Lower lobe of right lung (tissue), 2 donors: ENCODE data around the gene CCDC24. TPM values are rescaled to one million over a fixed set of nuclear protein-coding genes. Genes with fewer than 3 reads are reported as not detected.
A peak's percentile ranks its signal among the peaks of the same experiment; 100 is the strongest.

Source experiments
- ATAC-seq, 2 donors: fragments of 200-7000 bp; cut with Tn5 transposase; one replicate each; pipeline ENCODE4 v1.9.1; 2020 to 2022; ENCODE audit warnings: mild to moderate bottlenecking in 2 of 2, moderate library complexity in 2 of 2
- DNase-seq: peaks from one replicate; pipeline ENCODE4 v3.0.0-alpha.2; 2020
- H3K27ac ChIP-seq: fragments of 200-600 bp; one replicate; pipeline ENCODE4 v1.8.0; 2022
- H3K27me3 ChIP-seq: fragments of 200-600 bp; one replicate; pipeline ENCODE4 v1.8.0; 2022; ENCODE audit warnings: low read depth
- H3K36me3 ChIP-seq: fragments of 200-600 bp; one replicate; pipeline ENCODE4 v1.8.0; 2022; ENCODE audit warnings: mild to moderate bottlenecking
- H3K4me1 ChIP-seq: fragments of 200-600 bp; one replicate; pipeline ENCODE4 v1.8.0; 2022
- H3K4me3 ChIP-seq: fragments of 200-600 bp; one replicate; pipeline ENCODE4 v1.8.0; 2022; ENCODE audit warnings: mild to moderate bottlenecking
- H3K9me3 ChIP-seq: fragments of 200-600 bp; one replicate; pipeline ENCODE4 v1.8.0; 2022
- CTCF ChIP-seq: fragments of 200-600 bp; IDR thresholded peaks from one replicate; pipeline ENCODE4 v1.8.0; 2022; ENCODE audit warnings: antibody characterized with exemption, mild to moderate bottlenecking
- intact Hi-C: fragments of 100-400 bp; cut with DNase I; formaldehyde crosslinking; loops from one replicate; pipeline ENCODE4 v1.11.0; 2022
- total RNA-seq: library from RNA; stranded (reverse); fragmentation: NEBNext Ultra II Directional; extraction: Animal tissue kit (Norgen Biotek cat#: 25700); gene quantifications from one replicate; pipeline ENCODE4 v1.2.1, GENCODE V29; 2021
- donor health status: DM: no; HTN: yes; CAD: no; lungs with severe emphysema.

The CCDC24 gene
- total RNA-seq, 1 donor from 2014 or later, result 10.7 TPM

- peak; percentile 61 to 63 for ATAC-seq
- Histone ChIP-seq H3K27ac (peak within 1 kb of the TSS; percentile 81), H3K4me3 (peak within 1 kb of the TSS; percentile 96), H3K4me1 (peaks cover 39% of the 10 kb centered on the region), H3K36me3 (no peaks in the 10 kb centered on the region), H3K27me3 (no peaks in the 10 kb centered on the region), H3K9me3 (no peaks in the 10 kb centered on the region)
- TF ChIP-seq CTCF, result no peak
- peak; percentile 70 for DNase-seq
- intact Hi-C loops, result no loop called here
Observed at GRCh38 chr1:44031252-44032169, 40.1 kb downstream of the CCDC24 start, which contains the start of gene SLC6A9. SLC6A9 (minus strand) TSS chr1:44031462; CDS start chr1:44024277, 7,185 bp downstream.

- ATAC-seq (no peak), DNase-seq (no peak)
- intact Hi-C loops, result no loop called here
- TF ChIP-seq CTCF, result no peak
- Histone ChIP-seq H3K4me1 (peaks cover 44% of the 10 kb centered on the region), H3K27me3 (no peaks in the 10 kb centered on the region), H3K4me3 (no peak overlapping the region), H3K36me3 (no peaks in the 10 kb centered on the region), H3K27ac (peak overlapping the region; percentile 81), H3K9me3 (no peaks in the 10 kb centered on the region)
Observed at GRCh38 chr1:44032170-44032790, 40.9 kb downstream of the CCDC24 start.

GRCh38 chr1:44033041-44033575 is 41.7 kb downstream of the CCDC24 start:
- no peak overlapping the region for H3K27ac ChIP-seq
- intact Hi-C loops, result no loop called here

GRCh38 chr1:44033756-44034155 is 42.4 kb downstream of the CCDC24 start:
- Histone ChIP-seq H3K4me1 (peaks cover 43% of the 10 kb centered on the region), H3K4me3 (no peak overlapping the region), H3K27ac (no peak overlapping the region), H3K9me3 (no peaks in the 10 kb centered on the region), H3K27me3 (no peaks in the 10 kb centered on the region), H3K36me3 (no peaks in the 10 kb centered on the region)
- ATAC-seq, result no peak
- no peak for DNase-seq
- intact Hi-C loops, result no loop called here
- TF ChIP-seq CTCF, result no peak

More at GRCh38 chr1:44033041-44033575, 41.7 kb downstream of the CCDC24 start:
- DNase-seq (no peak), ATAC-seq (no peak)
- H3K9me3 ChIP-seq, result no peaks in the 10 kb centered on the region
- no peak overlapping the region for H3K4me3 ChIP-seq
- no peaks in the 10 kb centered on the region for H3K36me3 ChIP-seq
- H3K4me1 ChIP-seq, result peaks cover 44% of the 10 kb centered on the region
- no peak for TF ChIP-seq CTCF
- H3K27me3 ChIP-seq, result no peaks in the 10 kb centered on the region

- ATAC-seq (no peak), DNase-seq (no peak)
- Histone ChIP-seq H3K4me1 (peaks cover 36% of the 10 kb centered on the region), H3K9me3 (no peaks in the 10 kb centered on the region), H3K36me3 (no peaks in the 10 kb centered on the region), H3K27ac (no peak overlapping the region), H3K27me3 (no peaks in the 10 kb centered on the region), H3K4me3 (no peak overlapping the region)
- TF ChIP-seq CTCF, result no peak
- intact Hi-C loops, result no loop called here
Observed at GRCh38 chr1:44034423-44034822, 43.0 kb downstream of the CCDC24 start.
